ENCODE measurements around the gene GLUD2.

DNA sequence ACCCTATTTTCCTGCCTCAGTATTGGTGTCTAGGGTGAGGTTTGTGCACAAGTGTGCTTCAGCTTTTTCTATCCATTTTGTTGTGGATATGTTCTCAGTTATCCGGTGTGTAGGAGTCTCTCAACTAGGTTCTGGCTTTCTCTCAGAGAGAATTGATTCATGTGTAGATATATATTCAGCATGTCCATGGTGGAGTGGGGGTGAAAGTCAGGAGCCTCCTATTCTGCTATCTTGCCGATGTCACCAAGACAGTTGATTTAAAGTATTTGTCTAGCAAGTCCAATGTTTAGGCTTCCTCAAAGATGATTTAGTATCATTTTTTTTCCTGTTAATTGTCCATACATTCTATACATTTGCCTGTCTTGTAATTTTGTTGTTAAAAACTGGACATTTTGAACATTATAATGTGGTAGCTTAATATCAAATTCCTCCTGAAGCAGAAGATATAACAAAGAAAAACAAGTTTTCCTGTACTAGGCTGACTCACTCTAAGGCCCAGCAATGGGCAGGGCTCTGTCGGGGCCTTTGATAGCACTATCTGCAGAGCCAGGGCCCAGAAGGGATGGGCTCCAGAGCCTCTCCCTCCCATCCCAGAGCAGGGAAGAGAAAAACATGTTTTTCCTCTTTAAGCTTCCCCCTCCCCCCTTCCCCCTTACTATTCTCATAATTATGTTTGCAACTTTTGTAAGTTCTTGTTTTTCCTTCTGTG, 37.6 kb downstream of the GLUD2 start:
- TF ChIP-seq POLR2AphosphoS5 (IDR thresholded peaks at IDR 0.05; ENCODE audit: low read depth) (no peak), CTCF (IDR thresholded peaks at IDR 0.05; ENCODE audit: insufficient read depth, low read length) (no peak), SPI1 (IDR thresholded peaks at IDR 0.05; ENCODE audit: borderline replicate concordance, low read depth) (no peak), REST (IDR thresholded peaks at IDR 0.05; ENCODE audit: insufficient replicate concordance, low read depth) (no peak), GABPA (IDR thresholded peaks at IDR 0.05; ENCODE audit: low read depth) (no peak)

All from HL-60 (cell line).